ENCODE results near the gene KRT81. TPM values are rescaled to one million over a fixed set of nuclear protein-coding genes. Genes with fewer than 3 reads are reported as not detected.

KRT81 gene
- polyA plus RNA-seq, 1 donor from 2014 or later = not detected

DNA sequence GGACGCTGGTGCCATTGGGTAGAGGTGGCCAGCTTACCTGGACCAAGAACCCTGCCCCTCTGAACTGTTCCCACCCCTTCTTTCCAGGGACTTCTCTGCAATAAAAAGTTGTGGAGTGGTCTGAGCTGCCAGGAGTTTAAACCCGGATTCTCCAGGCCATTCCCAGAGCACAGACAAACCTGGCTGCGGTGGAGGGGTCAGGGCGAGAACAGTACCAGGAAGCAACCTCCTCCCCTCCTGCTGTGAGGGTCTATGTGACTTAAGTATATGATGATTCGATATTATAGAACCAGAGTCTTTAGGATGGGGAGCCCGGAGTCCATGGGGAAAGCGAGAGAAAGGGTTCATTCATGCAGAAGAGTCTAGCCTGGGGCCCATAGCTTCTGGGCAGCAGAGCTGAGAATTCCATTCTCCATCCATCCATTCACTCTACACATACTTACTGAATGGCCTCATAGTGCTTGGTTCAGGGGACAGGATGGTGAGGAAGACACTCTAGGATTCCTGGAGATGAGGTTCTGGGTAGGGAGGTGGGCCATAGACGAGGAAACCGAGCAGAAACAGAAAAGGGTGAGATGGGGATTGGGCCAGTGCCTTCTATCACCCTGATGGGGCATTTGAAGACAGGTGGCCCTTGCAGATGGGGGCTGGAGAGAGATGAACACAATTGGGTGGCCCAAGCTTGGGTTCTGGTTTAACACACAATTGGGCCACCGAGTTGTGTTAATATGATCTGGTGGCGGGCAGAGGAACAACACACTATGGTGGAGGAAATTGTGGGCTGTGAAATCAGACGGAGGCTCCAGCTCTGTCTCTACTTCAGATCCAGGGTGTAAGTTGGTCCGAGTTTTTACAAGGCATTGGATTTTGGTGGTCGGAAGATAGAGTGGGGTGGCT lies 11.7 kb downstream of the KRT81 start:
- Histone ChIP-seq H3K9me2 (ENCODE audit: insufficient read depth, low read length) (no peaks in the 10 kb centered on the region), H3K4me3 (ENCODE audit: low read length) (no peak overlapping the region), H3K27me3 (ENCODE audit: insufficient read depth, low read depth, low read length) (no peaks in the 10 kb centered on the region), H2AFZ (ENCODE audit: low read depth, low read length) (no peak overlapping the region), H3K79me2 (replicated peaks; ENCODE audit: insufficient read depth, low read length) (no peaks in the 10 kb centered on the region), H3K9me3 (ENCODE audit: low read length) (no peaks in the 10 kb centered on the region), H3F3A (ENCODE audit: insufficient read depth, low read length, poor library complexity, severe bottlenecking) (no peaks in the 10 kb centered on the region), H3K4me2 (ENCODE audit: low read length) (no peak overlapping the region), H3K27ac (ENCODE audit: low read length) (no peak overlapping the region), H4K20me1 (ENCODE audit: insufficient read depth) (no peaks in the 10 kb centered on the region), H3K9ac (ENCODE audit: low read length) (no peak overlapping the region), H3K36me3 (ENCODE audit: insufficient read depth, low read length) (no peaks in the 10 kb centered on the region)
- TF ChIP-seq, protein P1, sequence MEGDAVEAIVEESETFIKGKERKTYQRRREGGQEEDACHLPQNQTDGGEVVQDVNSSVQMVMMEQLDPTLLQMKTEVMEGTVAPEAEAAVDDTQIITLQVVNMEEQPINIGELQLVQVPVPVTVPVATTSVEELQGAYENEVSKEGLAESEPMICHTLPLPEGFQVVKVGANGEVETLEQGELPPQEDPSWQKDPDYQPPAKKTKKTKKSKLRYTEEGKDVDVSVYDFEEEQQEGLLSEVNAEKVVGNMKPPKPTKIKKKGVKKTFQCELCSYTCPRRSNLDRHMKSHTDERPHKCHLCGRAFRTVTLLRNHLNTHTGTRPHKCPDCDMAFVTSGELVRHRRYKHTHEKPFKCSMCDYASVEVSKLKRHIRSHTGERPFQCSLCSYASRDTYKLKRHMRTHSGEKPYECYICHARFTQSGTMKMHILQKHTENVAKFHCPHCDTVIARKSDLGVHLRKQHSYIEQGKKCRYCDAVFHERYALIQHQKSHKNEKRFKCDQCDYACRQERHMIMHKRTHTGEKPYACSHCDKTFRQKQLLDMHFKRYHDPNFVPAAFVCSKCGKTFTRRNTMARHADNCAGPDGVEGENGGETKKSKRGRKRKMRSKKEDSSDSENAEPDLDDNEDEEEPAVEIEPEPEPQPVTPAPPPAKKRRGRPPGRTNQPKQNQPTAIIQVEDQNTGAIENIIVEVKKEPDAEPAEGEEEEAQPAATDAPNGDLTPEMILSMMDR (IDR thresholded peaks at IDR 0.05; ENCODE audit: poor library complexity, severe bottlenecking) = no peak

DNA sequence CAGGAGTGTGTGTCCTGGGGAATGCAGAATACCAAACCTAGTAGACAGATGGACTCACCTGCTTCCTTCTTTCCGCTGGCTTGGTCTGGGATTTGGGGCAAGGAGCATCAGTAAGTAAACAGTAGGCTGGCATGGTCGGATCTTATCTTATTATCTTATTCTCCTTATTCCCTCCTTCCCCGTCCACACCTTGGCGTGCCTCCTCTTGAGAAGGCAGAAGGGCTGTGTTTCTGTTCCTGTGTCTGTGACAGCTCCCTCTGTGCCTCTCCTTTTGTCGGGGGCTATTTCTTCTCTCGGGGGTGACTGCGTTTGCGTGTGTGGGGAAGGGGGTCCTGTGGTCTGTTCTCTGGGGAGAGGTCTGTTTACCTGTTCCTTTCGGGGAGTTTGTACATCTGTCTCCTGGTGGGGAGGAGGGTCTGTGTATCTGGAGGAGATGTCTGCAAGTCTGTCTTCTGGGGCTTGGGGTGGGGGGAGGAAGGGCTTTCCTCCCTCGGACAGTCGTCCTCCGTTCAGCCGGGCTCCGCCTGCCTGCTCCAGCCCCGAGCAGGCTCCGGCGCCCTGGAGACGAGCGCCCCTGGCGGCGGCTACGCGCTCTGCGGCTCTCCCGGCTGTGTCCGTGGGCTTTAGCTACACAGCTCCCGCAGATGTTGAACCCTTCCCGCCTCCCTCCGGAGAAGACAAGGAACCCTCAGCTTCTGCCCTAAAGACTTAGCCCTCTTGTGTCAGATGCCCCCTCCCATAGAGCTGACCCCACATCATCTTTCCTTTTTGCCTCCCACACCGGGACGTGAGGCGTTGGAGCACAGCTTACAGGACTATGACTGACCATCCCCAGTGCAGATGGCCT lies 12.5 kb downstream of the KRT81 start:
- Histone ChIP-seq H3K36me3 (ENCODE audit: insufficient read depth, low read length) (no peaks in the 10 kb centered on the region), H3K27ac (ENCODE audit: low read length) (no peak overlapping the region), H3K4me2 (ENCODE audit: low read length) (no peak overlapping the region), H3K79me2 (replicated peaks; ENCODE audit: insufficient read depth, low read length) (no peaks in the 10 kb centered on the region), H3K9me3 (ENCODE audit: low read length) (no peaks in the 10 kb centered on the region), H3K4me3 (ENCODE audit: low read length) (peak overlapping the region; percentile 57), H4K20me1 (ENCODE audit: insufficient read depth) (no peaks in the 10 kb centered on the region), H3F3A (ENCODE audit: insufficient read depth, low read length, poor library complexity, severe bottlenecking) (no peaks in the 10 kb centered on the region), H2AFZ (ENCODE audit: low read depth, low read length) (peak overlapping the region; percentile 74), H3K9ac (ENCODE audit: low read length) (peak overlapping the region; percentile 44), H3K27me3 (ENCODE audit: insufficient read depth, low read depth, low read length) (no peaks in the 10 kb centered on the region), H3K9me2 (ENCODE audit: insufficient read depth, low read length) (no peaks in the 10 kb centered on the region)
- TF ChIP-seq SMC3 (conservative IDR thresholded peaks at IDR 0.05; ENCODE audit: poor library complexity) = peak; percentile 63
- TF ChIP-seq RAD21 (conservative IDR thresholded peaks at IDR 0.05) = peak; percentile 69
- no peak for TF ChIP-seq EZH2 (IDR thresholded peaks at IDR 0.05; ENCODE audit: borderline replicate concordance, insufficient read depth, low read length, poor library complexity, severe bottlenecking)
- TF ChIP-seq, protein P1 (IDR thresholded peaks at IDR 0.05; ENCODE audit: poor library complexity, severe bottlenecking) = peak; percentile 92
